Stimulated activated CD4-positive, alpha-beta T cell treated with anti-CD3 and anti-CD28 coated beads, Interleukin-2, amount 100 ng/mL, for 4 hours (primary cell): ENCODE data around the gene SLC26A8.
"Not testable (repeated sequence)": the region's sequence is repeated elsewhere in the genome, so short reads cannot be mapped to it uniquely, and the experiment has no call there.

Experiments
- DNase-seq: peaks from one replicate; pipeline ENCODE4 v3.0.0-alpha.2; 2020; ENCODE audit warnings: low read depth

The SLC26A8 gene

GRCh38 chr6:35941170-35941569, 83.3 kb downstream of the SLC26A8 start:
- DNase-seq = not testable (repeated sequence)

- DNase-seq = not testable (repeated sequence)
Observed at GRCh38 chr6:35940014-35940413, 84.4 kb downstream of the SLC26A8 start.

- DNase-seq = not testable (repeated sequence)
Observed at GRCh38 chr6:35939259-35939658, 85.2 kb downstream of the SLC26A8 start.

- DNase-seq = no peak
Observed at GRCh38 chr6:35936681-35937359, 87.6 kb downstream of the SLC26A8 start.

DNA sequence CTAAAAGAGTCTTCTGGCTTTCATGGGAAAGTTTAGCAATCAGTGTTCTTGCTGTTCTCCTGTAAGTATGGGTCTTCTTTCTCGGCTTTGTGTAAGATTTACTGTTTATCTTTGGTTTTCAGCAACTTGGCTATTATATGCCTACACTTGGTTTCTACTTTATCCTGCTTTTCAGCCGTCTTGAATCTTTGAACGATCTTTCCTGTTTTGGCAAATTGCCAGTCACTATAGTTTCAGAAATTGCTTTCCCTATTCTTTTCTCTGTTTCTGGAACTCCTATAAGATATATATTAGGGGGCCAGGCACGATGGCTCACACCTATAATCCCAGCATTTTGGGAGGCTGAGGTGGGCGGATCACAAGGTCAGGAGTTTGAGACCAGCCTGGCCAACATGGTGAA, 89.0 kb downstream of the SLC26A8 start:
- no peak for DNase-seq

DNA sequence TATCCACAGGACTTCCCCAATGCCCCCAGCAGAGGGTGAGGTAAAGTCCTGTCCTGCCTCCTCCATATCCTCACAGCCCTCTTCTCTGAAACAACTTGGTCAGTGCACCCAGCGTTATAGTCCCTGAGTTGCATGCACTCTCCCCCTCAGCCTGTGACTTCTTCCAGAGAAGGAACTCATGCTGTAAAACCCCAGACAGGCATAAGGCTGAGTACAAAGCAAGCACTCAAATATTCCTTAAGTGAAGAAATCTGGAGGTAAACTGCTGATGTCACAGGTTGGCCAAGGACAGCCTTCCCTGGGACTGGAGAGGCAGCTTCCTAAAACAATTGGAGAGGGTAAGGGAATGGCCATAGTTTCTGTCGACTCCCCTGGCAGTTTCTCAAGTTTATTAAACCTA, 90.6 kb downstream of the SLC26A8 start:
- DNase-seq = no peak

- DNase-seq = not testable (repeated sequence)
Observed at GRCh38 chr6:35931873-35932272, 92.6 kb downstream of the SLC26A8 start.

DNA sequence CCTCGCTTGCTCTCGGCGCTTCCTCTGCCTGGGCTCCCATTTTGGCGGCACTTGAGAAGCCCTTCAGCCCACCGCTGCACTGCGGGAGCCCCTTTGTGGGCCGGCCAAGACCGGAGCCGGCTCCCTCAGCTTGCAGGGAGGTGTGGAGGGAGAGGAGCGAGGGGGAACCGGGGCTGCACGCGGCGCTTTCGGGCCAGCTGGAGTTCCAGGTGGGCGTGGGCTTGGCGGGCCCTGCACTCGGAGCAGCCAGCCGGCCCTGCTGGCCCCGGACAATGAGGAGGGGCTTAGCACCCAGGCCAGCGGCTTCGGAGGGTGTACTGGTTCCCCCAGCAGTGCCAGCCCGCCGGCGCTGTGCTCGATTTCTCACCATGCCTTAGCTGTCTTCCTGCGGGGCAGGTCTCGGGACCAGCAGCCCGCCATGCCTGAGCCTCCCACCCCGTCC, 93.3 kb downstream of the SLC26A8 start:
- DNase-seq = no peak

- no peak for DNase-seq
Observed at GRCh38 chr6:35929601-35930000, 94.8 kb downstream of the SLC26A8 start.

- no peak for DNase-seq
Observed at GRCh38 chr6:35926509-35927215, 97.8 kb downstream of the SLC26A8 start.

GRCh38 chr6:35925961-35926360, 98.5 kb downstream of the SLC26A8 start:
- no peak for DNase-seq

DNA sequence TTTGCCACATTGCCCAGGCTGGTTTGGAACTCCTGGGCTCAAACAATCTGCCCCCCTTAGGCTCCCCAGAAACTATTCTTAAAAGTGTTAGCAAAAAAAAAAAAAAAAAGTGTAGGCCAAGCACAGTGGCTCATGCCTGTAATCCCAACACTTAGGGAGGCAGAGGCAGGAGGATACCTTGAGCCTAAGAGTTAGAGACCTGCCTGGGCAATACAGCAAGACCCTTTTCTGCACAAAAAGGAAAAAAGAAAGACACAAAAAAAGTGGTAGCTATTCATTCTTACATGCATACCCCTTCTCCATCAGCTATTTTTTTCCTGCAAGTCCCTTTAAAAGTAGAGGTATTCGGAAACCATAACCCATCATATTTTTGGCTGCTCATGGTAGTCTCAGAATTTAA, 100.3 kb downstream of the SLC26A8 start:
- no peak for DNase-seq

DNA sequence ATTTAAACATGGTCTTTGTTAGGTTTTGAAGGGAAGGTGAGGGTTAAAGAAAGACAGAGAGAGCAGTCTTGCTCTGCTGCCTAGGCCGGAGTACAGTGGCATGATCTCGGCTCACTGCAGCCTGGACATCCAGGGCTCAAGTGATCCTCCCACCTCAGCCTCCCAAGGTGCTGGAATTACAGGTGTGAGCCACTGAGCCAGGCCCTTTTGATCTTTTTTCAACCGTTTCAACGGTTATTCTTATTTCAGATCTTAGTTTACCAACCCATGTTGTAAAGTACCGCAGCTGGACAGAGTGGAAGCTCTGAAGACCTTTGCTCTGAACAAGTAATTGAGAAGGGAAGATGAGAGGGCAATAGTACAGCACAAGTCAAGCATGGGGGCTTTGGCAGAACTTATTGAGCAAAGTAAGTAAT, 102.3 kb downstream of the SLC26A8 start:
- no peak for DNase-seq

- DNase-seq = peak; percentile 81
Observed at GRCh38 chr6:35920793-35921732, 103.4 kb downstream of the SLC26A8 start, which contains the start of gene SRPK1. Gene SRPK1 (minus strand): TSS chr6:35921098. CDS start chr6:35921056, 42 bp downstream.

GRCh38 chr6:35919827-35920751, 104.4 kb downstream of the SLC26A8 start:
- peak; percentile 47 for DNase-seq

DNA sequence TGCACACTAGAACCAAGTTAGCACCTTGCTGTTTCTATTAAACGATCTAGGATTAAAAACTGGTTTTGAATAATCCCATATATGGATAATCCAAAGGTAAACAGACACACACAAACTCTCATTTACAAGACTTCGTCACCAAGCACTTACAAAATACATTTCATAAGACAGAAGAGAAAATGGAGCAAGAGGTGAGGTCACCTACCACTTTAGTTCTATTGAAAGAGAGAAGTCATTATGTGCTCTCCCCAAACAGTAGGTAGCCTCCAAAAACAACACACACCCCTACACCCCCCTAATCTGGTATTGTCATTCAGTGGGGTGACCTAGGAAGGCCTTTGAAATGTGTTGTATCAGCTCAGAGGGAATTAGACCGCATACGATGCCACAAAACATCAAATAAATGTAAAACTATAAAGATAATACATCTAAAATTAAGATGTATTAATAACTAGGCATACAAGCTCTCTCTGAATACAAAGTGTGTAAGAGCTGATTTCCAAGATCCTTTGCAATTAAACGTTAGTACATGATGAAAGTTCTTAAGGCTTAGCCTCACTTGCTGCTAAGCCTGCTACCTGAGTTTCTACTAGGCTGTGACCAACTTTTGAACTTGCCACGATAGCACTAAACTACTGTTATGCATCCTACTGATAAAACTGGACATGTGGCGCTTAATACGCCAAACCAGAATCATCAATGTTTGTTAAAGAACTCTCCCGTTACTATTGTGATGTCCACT, 105.2 kb downstream of the SLC26A8 start:
- DNase-seq = no peak

GRCh38 chr6:35916893-35917292, 107.5 kb downstream of the SLC26A8 start:
- not testable (repeated sequence) for DNase-seq

DNA sequence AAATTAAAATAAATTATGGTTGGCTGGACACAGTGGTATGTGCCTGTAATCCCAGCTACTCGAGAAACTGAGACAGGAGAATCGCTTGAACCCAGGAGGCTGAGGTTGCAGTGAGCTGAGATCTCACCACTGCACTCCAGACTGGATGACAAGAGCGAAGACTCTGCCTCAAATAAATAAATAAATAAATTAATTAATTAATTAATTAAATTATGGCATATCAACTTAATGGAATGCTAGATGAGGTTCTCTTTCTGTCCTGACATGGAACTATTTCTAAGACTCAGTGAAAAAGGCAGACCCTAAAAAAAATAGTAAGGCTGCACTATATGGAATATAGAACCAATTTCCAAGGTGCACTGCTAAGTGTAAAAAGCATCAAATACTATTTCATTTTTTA, 108.4 kb downstream of the SLC26A8 start:
- no peak for DNase-seq

GRCh38 chr6:35914536-35914935, 109.9 kb downstream of the SLC26A8 start:
- DNase-seq = no peak

GRCh38 chr6:35911871-35912653, 112.4 kb downstream of the SLC26A8 start:
- DNase-seq = no peak
